HEK293 (cell line): ENCODE results near the gene NELL1.

Experiments
- CTCF ChIA-PET: fragments of 350-600 bp; formaldehyde crosslinking; extraction: SDS; loops from one replicate; lab custom pipeline; 2021; ENCODE audit warnings: antibody characterized with exemption; lab: Yijun Ruan, JAX
- POLR2A ChIA-PET: fragments of 300-600 bp; formaldehyde crosslinking; extraction: SDS; loops from one replicate; lab custom pipeline; 2020; ENCODE audit warnings: antibody characterized with exemption, inconsistent platforms; lab: Yijun Ruan, JAX
- H3K27ac ChIP-seq: fragments of 200-500 bp; sonication (Bioruptor generic); 2 replicates; pipeline ENCODE4 v1.5.1; 2014; ENCODE audit warnings: low read depth, low read length, control low read depth, inconsistent platforms; ENCODE audit errors: extremely low read depth
- H3K36me3 ChIP-seq, 2 experiments: fragments of 200-500 bp in 1 of 2; sonication (Bioruptor generic) in 1 of 2; 1 replicate in 1 of 2; 2 replicates in 1 of 2; pipeline ENCODE4 v1.5.1; 2014 to 2017; ENCODE audit warnings: inconsistent platforms in 2 of 2, low read length in 2 of 2; ENCODE audit not compliant: control insufficient read depth in 2 of 2, insufficient read depth in 1 of 2
- H3K4me1 ChIP-seq: fragments of 200-500 bp; sonication (Bioruptor generic); 2 replicates; pipeline ENCODE4 v1.5.1; 2014; ENCODE audit warnings: mild to moderate bottlenecking, low read length, inconsistent platforms; ENCODE audit not compliant: control insufficient read depth, insufficient read depth
- H3K4me3 ChIP-seq: 2 replicates; pipeline ENCODE4 v1.5.1; 2011; ENCODE audit warnings: low read depth, mild to moderate bottlenecking, control low read depth, low read length, moderate library complexity
- H3K9me3 ChIP-seq: fragments of 200-500 bp; sonication (Bioruptor generic); 2 replicates; pipeline ENCODE4 v1.5.1; 2014; ENCODE audit warnings: low read depth, low read length, inconsistent platforms; ENCODE audit not compliant: control insufficient read depth, insufficient read depth
- AEBP2 ChIP-seq: fragments of 450-650 bp; formaldehyde crosslinking; IDR thresholded peaks from 2 replicates; pipeline ENCODE4 v1.5.1; 2016; ENCODE audit warnings: missing biosample characterization, missing genetic modification characterization, borderline replicate concordance
- EGR2 ChIP-seq: fragments of 450-650 bp; formaldehyde crosslinking; IDR thresholded peaks from 2 replicates; pipeline ENCODE4 v1.5.1; 2016; ENCODE audit warnings: low read depth, missing biosample characterization, missing genetic modification characterization
- OSR2 ChIP-seq: fragments of 450-650 bp; formaldehyde crosslinking; IDR thresholded peaks from 2 replicates; pipeline ENCODE4 v1.5.1; 2016; ENCODE audit warnings: missing biosample characterization, missing genetic modification characterization
- PRDM6 ChIP-seq: fragments of 450-650 bp; formaldehyde crosslinking; IDR thresholded peaks from 2 replicates; pipeline ENCODE4 v1.5.1; 2017; ENCODE audit warnings: missing biosample characterization, missing genetic modification characterization
- SETDB1 ChIP-seq: IDR thresholded peaks from one replicate; pipeline ENCODE4 v1.6.1; 2017; ENCODE audit warnings: mild to moderate bottlenecking, low read length, moderate library complexity, mixed read lengths; ENCODE audit not compliant: insufficient read length
- ZBTB11 ChIP-seq: fragments of 450-650 bp; formaldehyde crosslinking; conservative IDR thresholded peaks from 2 replicates; pipeline ENCODE4 v1.5.1; 2016; ENCODE audit warnings: low read depth, missing biosample characterization, missing genetic modification characterization
- ZBTB44 ChIP-seq: fragments of 450-650 bp; IDR thresholded peaks from 2 replicates; pipeline ENCODE4 v1.5.1; 2018; ENCODE audit warnings: missing biosample characterization, mild to moderate bottlenecking, missing genetic modification characterization
- ZNF157 ChIP-seq: fragments of 450-650 bp; formaldehyde crosslinking; IDR thresholded peaks from 2 replicates; pipeline ENCODE4 v1.5.1; 2016; ENCODE audit warnings: missing biosample characterization, missing genetic modification characterization
- ZNF16 ChIP-seq: fragments of 450-650 bp; formaldehyde crosslinking; IDR thresholded peaks from 2 replicates; pipeline ENCODE4 v1.5.1; 2016; ENCODE audit warnings: low read depth, missing biosample characterization, missing genetic modification characterization
- ZNF510 ChIP-seq: fragments of 450-650 bp; formaldehyde crosslinking; IDR thresholded peaks from 2 replicates; pipeline ENCODE4 v1.5.1; 2018; ENCODE audit warnings: mild to moderate bottlenecking, missing genetic modification characterization, missing biosample characterization; ENCODE audit not compliant: insufficient replicate concordance
- ZNF558 ChIP-seq: fragments of 450-650 bp; formaldehyde crosslinking; IDR thresholded peaks from 2 replicates; pipeline ENCODE4 v1.5.1; 2016; ENCODE audit warnings: missing biosample characterization, missing genetic modification characterization
- ZNF585B ChIP-seq: fragments of 450-650 bp; formaldehyde crosslinking; IDR thresholded peaks from 2 replicates; pipeline ENCODE4 v1.5.1; 2016; ENCODE audit warnings: missing biosample characterization, missing genetic modification characterization
- ZNF626 ChIP-seq: fragments of 450-650 bp; sonication (Bioruptor Pico); formaldehyde crosslinking; IDR thresholded peaks from 2 replicates; pipeline ENCODE4 v1.5.1; 2018; ENCODE audit warnings: missing biosample characterization, missing genetic modification characterization, inconsistent platforms
- ZNF692 ChIP-seq: fragments of 450-650 bp; formaldehyde crosslinking; IDR thresholded peaks from 2 replicates; pipeline ENCODE4 v1.5.1; 2016; ENCODE audit warnings: missing biosample characterization, missing genetic modification characterization

The NELL1 gene

GRCh38 chr11:21174781-21175180 is 505.4 kb downstream of the NELL1 start:
- no peak overlapping the region for H3K4me3 ChIP-seq
- ChIA-PET CTCF (interaction anchor here (0.5 kb wide), 1 partner anchor 635 kb away, joined by 3 read pairs; no protein-coding TSS in a partner anchor), POLR2A (no interaction called here)
- TF ChIP-seq ZNF558 (no peak), EGR2 (tag by site-specific recombination) (no peak), ZBTB11 (tag by site-specific recombination) (no peak), ZNF692 (no peak), PRDM6 (no peak), AEBP2 (tag by site-specific recombination) (no peak), ZBTB44 (tag by site-specific recombination) (no peak), ZNF157 (tag by site-specific recombination) (no peak), ZNF16 (tag by site-specific recombination) (no peak), ZNF510 (tag by site-specific recombination) (no peak)
- no peaks in the 10 kb centered on the region for H3K9me3 ChIP-seq
- H3K36me3 ChIP-seq: no peaks in the 10 kb centered on the region
- H3K4me1 ChIP-seq: no peaks in the 10 kb centered on the region
- no peak overlapping the region for H3K27ac ChIP-seq

GRCh38 chr11:21177379-21177778 is 508.0 kb downstream of the NELL1 start:
- ChIA-PET POLR2A (no interaction called here), CTCF (no interaction called here)
- no peak for TF ChIP-seq OSR2 (tag by site-specific recombination)
- Histone ChIP-seq H3K9me3 (no peaks in the 10 kb centered on the region), H3K4me1 (no peaks in the 10 kb centered on the region), H3K27ac (no peak overlapping the region), H3K36me3 (no peaks in the 10 kb centered on the region), H3K4me3 (no peak overlapping the region)

- Histone ChIP-seq H3K9me3 (no peaks in the 10 kb centered on the region), H3K4me1 (no peaks in the 10 kb centered on the region), H3K27ac (no peak overlapping the region), H3K4me3 (no peak overlapping the region), H3K36me3 (no peaks in the 10 kb centered on the region)
- TF ChIP-seq ZNF585B (tag by site-specific recombination) (no peak), SETDB1 (no peak), ZNF626 (tag by site-specific recombination) (no peak)
- ChIA-PET CTCF (no interaction called here), POLR2A (no interaction called here)
These were observed 510.4 kb downstream of the NELL1 start for GRCh38 chr11:21179770-21180169.
